Body of pancreas (tissue), 4 donors: ENCODE data around the gene MYOG. TPM values are rescaled to one million over a fixed set of nuclear protein-coding genes. Genes with fewer than 3 reads are reported as not detected.

Experiments used
- ATAC-seq: fragments of 150-250 bp; one replicate; pipeline ENCODE4 v1.9.1; 2016
- DNase-seq, 4 donors: peaks; one replicate each; pipeline ENCODE4 v3.0.0-alpha.2; 2019
- H3K27ac ChIP-seq, 4 donors: fragments of 200-600 bp; sonication (generic); 1 replicate in 3 of 4; 2 replicates in 1 of 4; pipeline versions ENCODE4 v1.5.1 to v1.6.1; 2016 to 2019; ENCODE audit warnings: mild to moderate bottlenecking in 1 of 4, mixed read lengths in 1 of 4, moderate library complexity in 1 of 4
- H3K27me3 ChIP-seq, 2 donors: fragments of 200-600 bp; sonication (generic); one replicate each; pipeline ENCODE4 v1.6.0; 2016; ENCODE audit warnings: mild to moderate bottlenecking in 1 of 2
- H3K36me3 ChIP-seq, 2 donors: fragments of 200-600 bp; sonication (generic); replicated peaks in 1 of 2; 2 replicates each; pipeline ENCODE4 v1.5.1; 2016; ENCODE audit warnings: low read depth in 2 of 2; ENCODE audit not compliant: insufficient read depth in 1 of 2
- H3K4me1 ChIP-seq: fragments of 200-600 bp; sonication (generic); one replicate; pipeline ENCODE4 v1.6.0; 2016
- H3K4me3 ChIP-seq, 2 donors: fragments of 200-600 bp; sonication (generic); 1 replicate in 1 of 2; 2 replicates in 1 of 2; pipeline ENCODE4 v1.5.1; 2016 to 2019
- H3K9me3 ChIP-seq, 3 donors: fragments of 200-600 bp; sonication (generic); 1 replicate in 2 of 3; 2 replicates in 1 of 3; pipeline ENCODE4 v1.5.1; 2016
- CTCF ChIP-seq, 7 experiments: fragments of 450-650 bp in 4 of 7; fragments of 200-600 bp in 3 of 7; sonication (generic) in 3 of 7; IDR thresholded peaks; one replicate each; pipeline ENCODE4 v1.5.1; 2016 to 2019; ENCODE audit warnings: antibody characterized with exemption in 7 of 7
- POLR2A ChIP-seq, 3 donors: fragments of 450-650 bp; IDR thresholded peaks; one replicate each; pipeline ENCODE4 v1.6.1; 2016; ENCODE audit warnings: antibody characterized with exemption in 3 of 3, mild to moderate bottlenecking in 2 of 3
- WGBS, 2 donors: methylation state at CpG; one replicate each; pipeline ENCODE4 v1.1.5; 2017; 5-methylcytosine and 5-hydroxymethylcytosine counted together
- intact Hi-C: fragments of 100-400 bp; cut with DNase I; formaldehyde crosslinking; loops from one replicate; pipeline ENCODE4 v1.15.1; 2023
- total RNA-seq, 2 donors: library from RNA; depleted of rRNA; stranded (reverse); fragments of >200 nt; gene quantifications; one replicate each; pipeline ENCODE4 v1.1.0, GENCODE V29; 2016

The MYOG gene
- total RNA-seq, 2 donors from 2014 or later: not detected

- Histone ChIP-seq H3K9me3 (no peaks in the 10 kb centered on the region), H3K27ac (no peak overlapping the region), H3K36me3 (no peaks in the 10 kb centered on the region), H3K4me1 (peaks cover 12% of the 10 kb centered on the region), H3K27me3 (peaks cover 0 to 17% of the 10 kb centered on the region in 2 donors), H3K4me3 (no peak overlapping the region)
- WGBS, 2 donors: 12 to 72% methylated on average over 4 to 39 of the region's 56 CpGs
- ATAC-seq (no peak), DNase-seq (no peak)
- intact Hi-C loops: no loop called here
- no peak for TF ChIP-seq POLR2A (IDR thresholded peaks at IDR 0.05)
- no peak for TF ChIP-seq CTCF (IDR thresholded peaks at IDR 0.05)
These were observed 10.4 kb downstream of the MYOG start for GRCh38 chr1:203075236-203076030.

GRCh38 chr1:203074610-203075009 is 11.2 kb downstream of the MYOG start:
- H3K27me3 ChIP-seq: peaks cover 0 to 17% of the 10 kb centered on the region in 2 donors
- no peak for DNase-seq
- H3K36me3 ChIP-seq: no peaks in the 10 kb centered on the region
- ATAC-seq: no peak
- H3K4me1 ChIP-seq: peaks cover 12% of the 10 kb centered on the region
- no peak overlapping the region for H3K27ac ChIP-seq
- TF ChIP-seq CTCF (IDR thresholded peaks at IDR 0.05) (no peak), POLR2A (IDR thresholded peaks at IDR 0.05) (no peak)
- H3K4me3 ChIP-seq: no peak overlapping the region
- no peaks in the 10 kb centered on the region for H3K9me3 ChIP-seq
- intact Hi-C loops: no loop called here

- DNase-seq (no peak), ATAC-seq (no peak)
- Histone ChIP-seq H3K27ac (no peak overlapping the region), H3K36me3 (no peaks in the 10 kb centered on the region), H3K27me3 (peaks cover 0 to 17% of the 10 kb centered on the region in 2 donors), H3K4me1 (peaks cover 20% of the 10 kb centered on the region), H3K9me3 (no peaks in the 10 kb centered on the region), H3K4me3 (no peak overlapping the region)
- TF ChIP-seq CTCF (IDR thresholded peaks at IDR 0.05): no peak
- intact Hi-C loops: no loop called here
- WGBS, 2 donors: 83 to 87% methylated on average over 2 of the region's 2 CpGs
These were observed 12.3 kb downstream of the MYOG start for GRCh38 chr1:203073469-203073868.

- ATAC-seq (no peak), DNase-seq (no peak)
- Histone ChIP-seq H3K4me1 (peaks cover 20% of the 10 kb centered on the region), H3K27ac (no peak overlapping the region), H3K9me3 (no peaks in the 10 kb centered on the region), H3K4me3 (no peak overlapping the region), H3K27me3 (peaks cover 0 to 13% of the 10 kb centered on the region in 2 donors), H3K36me3 (no peaks in the 10 kb centered on the region)
- 61 to 64% methylated on average over 3 of the region's 3 CpGs for WGBS, 2 donors
- intact Hi-C loops: no loop called here
- TF ChIP-seq CTCF (IDR thresholded peaks at IDR 0.05): no peak
- TF ChIP-seq POLR2A (IDR thresholded peaks at IDR 0.05): no peak
These were observed 12.9 kb downstream of the MYOG start for GRCh38 chr1:203072911-203073310.
